GM21737 (cell line): Measurements from ENCODE around the gene TNRC6C.
"Not testable (repeated sequence)": the region's sequence is repeated elsewhere in the genome, so short reads cannot be mapped to it uniquely, and the experiment has no call there.

Source experiments
- ATAC-seq: cut with Tn5 transposase; IDR thresholded peaks from one replicate; pipeline ENCODE4 v1.9.1; 2021; ENCODE audit warnings: mild to moderate bottlenecking, moderate library complexity; ENCODE audit not compliant: unreplicated experiment

TNRC6C gene

DNA sequence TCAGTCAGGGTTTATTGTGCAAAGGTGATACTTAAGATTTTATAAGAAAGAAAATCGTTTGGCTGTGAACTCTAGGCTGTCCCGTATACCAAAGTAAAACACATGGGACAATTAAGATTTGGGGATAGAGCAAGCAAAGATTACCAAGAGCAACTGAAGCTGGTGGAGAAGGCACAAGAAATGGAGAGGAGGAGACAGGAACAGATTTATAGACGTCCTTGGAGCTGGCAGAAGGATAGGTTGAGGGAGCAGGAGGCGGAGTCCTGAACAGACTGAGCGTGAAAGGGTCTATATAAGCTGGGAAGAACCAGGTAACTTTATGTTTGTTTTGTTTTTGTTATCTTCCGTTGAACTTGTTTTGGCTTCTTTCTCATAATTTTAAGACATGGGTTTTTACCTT, 3.8 kb downstream of the TNRC6C start:
- no peak for ATAC-seq

DNA sequence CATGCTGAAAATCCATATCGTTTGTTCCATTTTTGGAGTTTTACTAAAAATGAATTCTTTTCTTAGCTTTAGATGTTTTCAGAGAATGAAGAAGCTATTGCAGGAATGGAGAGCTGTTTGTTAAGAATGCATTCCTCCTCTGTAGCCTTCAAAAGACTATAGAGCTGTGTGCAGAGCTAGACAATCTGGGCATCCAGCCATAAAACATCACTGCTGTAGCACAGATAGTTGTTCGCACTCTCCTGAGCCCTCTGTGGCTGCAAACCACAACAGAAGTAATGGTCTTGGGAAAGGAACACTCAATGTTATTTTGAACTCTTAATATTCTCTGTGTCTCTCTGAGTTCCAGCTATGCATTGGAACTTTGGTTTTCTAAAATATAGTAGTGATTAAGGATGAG, 4.9 kb downstream of the TNRC6C start:
- no peak for ATAC-seq

DNA sequence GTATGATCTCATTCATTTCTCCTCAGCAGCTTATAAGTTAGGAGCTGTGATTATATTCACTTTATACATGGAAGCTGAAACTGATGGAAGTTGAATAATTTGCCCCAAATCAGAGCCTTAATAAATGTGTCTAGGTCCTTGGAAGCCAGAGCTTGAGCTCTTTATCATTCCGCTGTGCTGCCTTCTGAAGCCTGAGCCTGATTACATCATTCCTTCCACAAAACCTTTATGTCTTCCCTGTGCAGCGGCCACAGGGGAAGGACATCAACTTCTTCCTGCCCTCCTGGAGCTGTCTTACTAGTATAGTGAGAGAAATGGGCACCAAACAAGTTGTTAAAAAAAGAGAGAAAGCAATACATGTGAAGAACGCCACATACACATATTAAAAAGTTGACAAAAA, 6.8 kb downstream of the TNRC6C start:
- ATAC-seq: no peak

DNA sequence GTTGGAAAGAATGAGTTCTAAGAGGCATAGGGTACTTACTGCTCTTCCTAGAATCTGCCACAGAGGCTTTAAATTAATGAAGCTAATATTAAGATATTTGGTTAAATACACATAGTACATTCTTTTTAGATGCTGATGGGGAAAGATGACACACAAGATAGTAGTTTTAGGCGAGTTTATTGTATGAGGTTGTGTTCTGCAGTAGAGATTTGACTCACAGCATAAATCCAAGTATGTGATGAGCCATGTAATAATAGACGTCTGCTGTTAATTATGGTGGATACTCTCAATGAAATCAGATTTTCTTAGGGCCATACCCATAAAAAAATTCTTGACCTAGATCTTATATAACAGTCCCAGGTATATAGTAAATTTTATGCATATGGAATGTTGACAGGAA, 8.0 kb downstream of the TNRC6C start:
- ATAC-seq: no peak

DNA sequence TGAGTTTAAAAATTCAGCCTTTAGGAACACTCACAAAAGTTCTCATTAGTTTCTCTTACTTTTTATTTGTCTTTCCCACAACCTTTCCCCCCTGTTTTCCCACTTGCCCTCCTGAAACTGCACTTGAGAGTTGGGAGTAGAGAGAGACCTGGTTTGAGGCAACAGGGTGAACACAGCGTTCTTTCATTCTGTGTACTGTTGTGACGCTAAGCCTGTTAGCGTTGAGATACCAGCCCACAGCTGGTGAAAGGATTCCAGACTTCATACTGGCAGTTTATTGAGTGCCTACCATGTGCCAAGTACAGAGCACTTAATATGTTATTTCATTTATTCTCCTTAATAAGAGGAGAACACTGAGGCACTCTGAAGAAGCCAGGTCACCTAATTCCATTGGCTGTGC, 10.3 kb downstream of the TNRC6C start:
- ATAC-seq: no peak

DNA sequence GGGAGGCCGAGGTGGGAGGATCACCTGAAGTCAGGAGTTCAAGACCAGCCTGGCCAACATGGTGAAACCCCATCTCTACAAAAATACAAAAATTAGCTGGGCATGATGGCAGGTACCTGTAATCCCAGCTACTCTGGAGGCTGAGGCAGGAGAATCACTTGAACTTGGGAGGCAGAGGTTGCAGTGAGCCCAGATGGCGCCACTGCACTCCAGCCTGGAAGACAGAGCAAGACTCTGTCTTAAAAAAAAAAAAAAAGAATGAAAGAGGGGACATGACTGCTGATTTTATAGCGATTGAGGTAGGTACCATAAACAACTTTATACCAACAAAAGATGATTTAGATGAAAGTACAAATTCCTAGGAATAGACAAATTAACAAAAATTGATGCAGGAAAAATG, 13.8 kb downstream of the TNRC6C start:
- not testable (repeated sequence) for ATAC-seq

DNA sequence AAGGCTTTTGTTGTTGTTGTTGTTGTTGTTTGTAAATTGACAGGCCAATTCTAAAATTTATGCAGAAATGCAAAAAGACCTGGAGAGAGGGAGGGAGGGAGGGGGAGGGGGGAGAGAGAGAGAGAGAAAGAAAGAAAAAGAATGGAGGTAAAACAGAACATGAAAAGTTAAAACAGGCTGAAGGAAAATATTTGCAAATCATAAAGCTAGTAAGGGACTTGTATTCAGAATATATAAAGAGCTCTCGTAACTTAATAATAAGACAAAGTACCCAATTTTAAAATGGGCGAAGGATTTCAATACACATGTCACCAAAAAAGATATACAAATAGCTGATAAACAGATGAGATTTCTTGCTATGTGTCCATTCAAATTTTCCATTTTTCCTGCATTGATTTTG, 15.4 kb downstream of the TNRC6C start:
- no peak for ATAC-seq

DNA sequence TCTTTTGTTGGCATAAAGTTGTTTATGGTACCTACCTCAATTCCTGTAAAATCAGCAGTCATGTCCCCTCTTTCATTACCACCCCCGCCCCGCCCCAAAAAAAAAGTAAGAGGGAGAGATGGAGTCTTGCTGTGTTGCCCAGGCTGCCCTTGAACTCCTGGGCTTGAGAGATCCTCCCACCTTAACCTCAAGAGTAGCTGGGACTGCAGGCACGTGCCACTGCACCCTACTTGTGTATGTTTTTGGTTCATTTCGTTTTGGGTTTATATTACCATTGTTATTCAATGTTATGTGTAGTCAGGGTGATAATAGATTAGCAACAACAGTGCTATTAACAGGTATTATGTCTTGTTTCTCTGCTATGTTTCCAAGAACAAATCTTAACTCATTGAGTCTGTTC, 15.9 kb downstream of the TNRC6C start:
- no peak for ATAC-seq

DNA sequence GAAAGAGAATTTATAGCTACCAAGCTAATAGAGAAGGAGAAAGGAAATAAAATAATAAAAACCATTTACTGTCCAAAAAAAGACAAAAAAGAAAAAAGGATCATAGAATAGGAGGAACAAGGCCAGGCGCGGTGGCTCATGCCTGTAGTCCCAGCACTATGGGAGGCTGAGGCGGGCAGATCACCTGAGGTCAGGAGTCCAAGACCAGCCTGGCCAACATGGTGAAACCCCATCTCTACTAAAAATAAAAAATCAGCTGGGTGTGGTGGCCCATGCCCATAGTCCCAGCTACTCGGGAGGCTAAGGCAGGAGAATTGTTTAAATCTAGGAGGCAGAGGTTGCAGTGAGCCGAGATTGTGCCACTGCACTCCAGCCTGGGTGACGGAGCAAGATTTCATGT, 23.9 kb downstream of the TNRC6C start:
- ATAC-seq: not testable (repeated sequence)

DNA sequence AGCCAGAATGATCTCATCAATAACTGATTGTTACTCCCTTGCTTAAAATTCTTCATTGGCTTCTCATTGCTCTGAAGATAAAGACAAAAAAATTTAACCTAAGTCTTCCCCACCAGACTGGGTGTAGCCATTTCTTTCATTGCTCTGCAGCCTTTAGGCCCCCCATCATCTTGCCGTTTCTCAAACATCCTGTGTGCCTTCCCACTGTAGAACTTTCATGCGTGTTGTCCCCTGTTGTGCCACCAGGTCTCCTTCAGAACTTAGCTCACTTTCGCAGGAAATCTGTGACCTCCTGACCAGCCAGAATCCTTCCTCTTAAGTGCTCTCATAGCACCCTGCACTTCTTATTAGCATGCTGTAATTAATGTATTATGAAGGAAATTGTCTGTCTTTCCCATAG, 31.8 kb downstream of the TNRC6C start:
- no peak for ATAC-seq

DNA sequence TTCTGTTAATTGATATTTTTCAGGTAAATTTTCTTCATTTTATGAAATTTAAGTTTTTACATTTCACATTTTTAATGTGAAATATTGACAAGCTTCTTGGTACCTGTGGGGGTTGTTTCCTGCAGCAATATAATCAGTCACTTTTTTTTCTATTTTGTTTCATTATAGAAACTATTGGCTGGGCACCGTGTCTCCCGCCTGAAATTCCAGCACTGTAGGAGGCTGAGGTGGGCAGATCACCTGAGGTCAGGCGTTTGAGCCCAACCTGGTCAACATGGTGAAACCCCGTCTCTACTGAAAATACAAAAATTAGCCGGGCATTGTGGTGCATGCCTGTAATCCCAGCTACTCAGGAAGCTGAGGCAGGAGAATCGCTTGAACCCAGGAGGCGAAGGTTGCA, 35.2 kb downstream of the TNRC6C start:
- ATAC-seq: not testable (repeated sequence)

- no peak for ATAC-seq
These were observed 36.8 kb downstream of the TNRC6C start for GRCh38 chr17:77995146-77995852.

DNA sequence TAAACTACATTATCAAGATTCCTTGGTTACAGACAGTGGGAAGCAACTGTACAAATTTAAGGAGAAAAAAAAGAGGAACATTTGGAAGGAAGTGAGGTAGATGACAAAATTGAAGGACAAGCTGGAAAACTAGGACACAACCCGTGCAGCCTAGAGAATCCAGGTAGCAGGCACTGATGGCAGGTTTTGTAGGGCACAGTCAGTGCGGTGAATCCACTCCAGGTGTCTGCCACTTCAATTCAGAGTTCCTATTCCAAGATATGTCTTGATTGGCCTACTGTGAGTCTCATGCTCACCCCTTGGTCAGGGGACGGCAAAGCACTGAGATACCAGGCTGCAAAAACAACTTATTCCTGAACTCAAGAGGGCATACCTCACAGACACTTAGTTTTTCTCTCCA, 37.8 kb downstream of the TNRC6C start:
- ATAC-seq: no peak

DNA sequence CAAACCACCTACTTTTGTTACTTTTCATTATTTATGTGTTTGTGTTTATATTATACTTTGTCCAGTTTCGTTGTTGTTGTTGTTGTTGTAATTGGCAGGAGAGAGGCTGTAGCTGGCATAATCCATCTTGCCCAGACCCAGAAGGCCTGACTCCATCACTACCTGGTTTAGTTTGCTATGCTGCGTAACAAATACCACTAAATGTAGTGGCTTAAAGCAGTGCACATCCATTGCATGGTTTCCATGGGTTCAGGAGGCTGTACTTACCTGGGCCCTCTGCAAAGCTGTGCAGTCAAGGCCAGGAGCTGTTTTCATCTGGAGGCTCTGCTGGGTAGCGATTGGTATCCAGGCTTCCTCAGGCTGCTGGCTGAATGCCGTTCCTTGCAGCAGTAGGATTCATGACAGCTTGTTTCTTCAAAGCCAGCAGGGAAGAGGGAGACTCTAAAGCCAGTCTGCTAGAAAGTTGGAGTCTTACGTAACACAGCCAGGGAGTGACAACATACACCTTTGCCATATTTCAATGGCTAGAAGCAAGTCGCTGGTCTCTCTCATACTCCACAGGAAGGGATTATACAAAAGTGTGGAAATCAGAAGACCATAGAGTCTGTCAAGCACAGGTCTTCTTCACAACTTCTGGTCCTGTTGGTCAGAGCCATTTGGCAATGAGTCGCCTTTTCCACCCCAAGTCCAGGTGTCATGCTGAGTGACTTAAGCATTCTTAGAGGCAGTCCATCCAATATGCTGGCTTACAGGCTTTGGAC, 41.1 kb downstream of the TNRC6C start:
- ATAC-seq: no peak

GRCh38 chr17:78000341-78000740, 41.8 kb downstream of the TNRC6C start:
- no peak for ATAC-seq

GRCh38 chr17:78001182-78001581, 42.7 kb downstream of the TNRC6C start:
- no peak for ATAC-seq

DNA sequence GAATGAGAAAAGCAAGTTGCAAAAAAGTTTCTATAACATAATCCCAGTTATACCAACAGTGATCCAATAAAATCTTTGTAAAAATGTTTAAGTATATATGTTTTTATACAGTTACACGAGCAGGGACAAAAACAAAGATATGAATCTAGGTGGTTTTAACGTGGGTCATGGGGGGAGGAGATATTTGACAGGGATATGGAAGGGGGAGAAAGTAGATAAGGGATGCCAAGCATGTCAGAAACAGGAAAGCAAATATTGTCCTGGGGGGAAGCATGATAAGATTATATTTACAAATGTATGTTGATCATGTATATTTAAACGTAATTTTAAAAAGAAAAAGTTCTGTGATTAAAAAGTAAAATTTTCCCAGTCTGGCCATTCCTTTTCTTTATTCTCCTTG, 43.1 kb downstream of the TNRC6C start:
- ATAC-seq: no peak

DNA sequence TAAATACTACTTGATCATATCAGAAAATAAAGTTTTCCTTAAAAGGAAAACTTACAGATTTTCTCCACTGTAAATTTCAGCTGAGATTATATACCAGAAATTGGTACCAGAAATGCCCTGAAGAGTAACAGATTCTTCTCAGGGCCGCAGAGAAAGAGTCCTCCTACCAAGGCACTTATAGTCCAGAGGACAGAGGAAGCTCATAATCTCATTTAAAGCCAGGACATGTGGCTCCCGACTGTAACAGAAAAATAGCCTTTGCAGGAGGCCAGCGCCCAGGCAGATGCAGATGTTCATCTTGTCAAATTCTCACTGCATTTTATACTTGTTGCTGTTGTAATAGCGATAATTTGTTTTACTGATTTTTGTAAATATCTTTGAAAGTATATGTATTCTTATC, 43.7 kb downstream of the TNRC6C start:
- no peak for ATAC-seq

GRCh38 chr17:78005452-78006171, 47.1 kb downstream of the TNRC6C start:
- no peak for ATAC-seq

DNA sequence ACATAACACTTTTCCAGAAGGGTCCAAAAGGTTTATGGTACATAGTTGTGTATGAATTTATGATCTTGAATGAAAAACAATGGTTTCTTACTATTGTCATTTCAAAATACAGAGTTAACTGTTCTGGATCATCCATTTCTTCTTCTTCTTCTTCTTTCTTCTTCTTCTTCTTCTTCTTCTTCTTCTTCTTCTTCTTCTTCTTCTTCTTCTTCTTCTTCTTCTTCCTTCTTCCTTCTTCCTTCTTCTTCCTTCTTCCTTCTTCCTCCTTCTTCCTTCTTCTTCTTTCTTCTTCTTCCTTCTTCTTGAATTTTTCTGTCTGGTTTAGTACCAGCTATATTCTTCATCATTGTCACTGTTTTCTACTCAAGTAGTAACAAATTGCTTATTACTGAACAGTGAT, 47.8 kb downstream of the TNRC6C start:
- no peak for ATAC-seq

- no peak for ATAC-seq
These were observed 49.1 kb downstream of the TNRC6C start for GRCh38 chr17:78007647-78008046.

- ATAC-seq: no peak
These were observed 52.3 kb downstream of the TNRC6C start for GRCh38 chr17:78010759-78011158.
